Measurements from ENCODE around the gene WBP1L.

WBP1L gene

DNA sequence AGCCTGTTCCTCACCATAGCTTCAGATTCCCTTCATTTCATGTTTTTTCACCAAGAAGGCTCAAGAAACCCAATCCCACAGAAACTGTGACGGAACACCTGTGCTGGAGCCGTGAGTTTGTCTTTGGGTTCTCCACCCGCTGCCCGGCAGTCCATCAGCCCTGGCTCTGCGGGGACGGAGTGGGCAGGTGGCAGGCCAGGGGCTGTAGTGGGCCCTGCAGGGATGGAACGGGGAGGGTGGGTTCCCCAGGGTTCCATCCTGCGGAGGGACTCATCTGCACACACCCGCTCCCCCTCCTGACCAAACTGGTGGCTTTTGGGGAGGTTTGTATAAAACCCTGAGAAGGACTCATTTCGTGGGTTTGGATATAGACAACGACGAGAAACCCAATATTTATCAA lies 78.5 kb downstream of the WBP1L start:
- no peak for TF ChIP-seq CTCF (IDR thresholded peaks at IDR 0.05; ENCODE audit: low read depth, low read length)
- no peak overlapping the region for H3K4me3 ChIP-seq (ENCODE audit: low read depth, low read length)

DNA sequence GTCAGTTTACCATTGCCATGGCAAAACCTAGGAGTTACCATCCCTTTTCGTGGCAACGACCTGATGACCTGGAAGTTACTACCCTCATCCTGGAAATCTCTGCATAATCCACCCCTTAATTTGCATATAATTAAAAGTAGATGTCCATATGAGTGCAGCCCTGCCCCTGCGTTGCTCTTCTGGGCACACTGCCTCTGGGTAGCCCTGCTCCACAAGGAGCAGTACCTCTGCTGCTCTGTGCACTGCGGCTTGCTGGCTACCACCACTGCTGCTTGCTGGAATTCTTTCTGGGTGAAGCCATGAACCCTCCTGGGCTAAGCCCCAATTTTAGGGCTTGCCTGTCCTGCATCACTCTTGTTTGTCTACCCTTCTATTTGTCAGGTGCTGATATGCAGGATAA lies 80.9 kb downstream of the WBP1L start:
- TF ChIP-seq CTCF (IDR thresholded peaks at IDR 0.05; ENCODE audit: low read depth, low read length): no peak
- no peak overlapping the region for H3K4me3 ChIP-seq (ENCODE audit: low read depth, low read length)

- no peak overlapping the region for H3K4me3 ChIP-seq (ENCODE audit: low read depth, low read length)
- TF ChIP-seq CTCF (IDR thresholded peaks at IDR 0.05; ENCODE audit: low read depth, low read length): no peak
Measured at GRCh38 chr10:102826148-102826796, 82.5 kb downstream of the WBP1L start.

GRCh38 chr10:102827597-102827975 lies 83.8 kb downstream of the WBP1L start:
- no peak for TF ChIP-seq CTCF (IDR thresholded peaks at IDR 0.05; ENCODE audit: low read depth, low read length)
- H3K4me3 ChIP-seq (ENCODE audit: low read depth, low read length): no peak overlapping the region

DNA sequence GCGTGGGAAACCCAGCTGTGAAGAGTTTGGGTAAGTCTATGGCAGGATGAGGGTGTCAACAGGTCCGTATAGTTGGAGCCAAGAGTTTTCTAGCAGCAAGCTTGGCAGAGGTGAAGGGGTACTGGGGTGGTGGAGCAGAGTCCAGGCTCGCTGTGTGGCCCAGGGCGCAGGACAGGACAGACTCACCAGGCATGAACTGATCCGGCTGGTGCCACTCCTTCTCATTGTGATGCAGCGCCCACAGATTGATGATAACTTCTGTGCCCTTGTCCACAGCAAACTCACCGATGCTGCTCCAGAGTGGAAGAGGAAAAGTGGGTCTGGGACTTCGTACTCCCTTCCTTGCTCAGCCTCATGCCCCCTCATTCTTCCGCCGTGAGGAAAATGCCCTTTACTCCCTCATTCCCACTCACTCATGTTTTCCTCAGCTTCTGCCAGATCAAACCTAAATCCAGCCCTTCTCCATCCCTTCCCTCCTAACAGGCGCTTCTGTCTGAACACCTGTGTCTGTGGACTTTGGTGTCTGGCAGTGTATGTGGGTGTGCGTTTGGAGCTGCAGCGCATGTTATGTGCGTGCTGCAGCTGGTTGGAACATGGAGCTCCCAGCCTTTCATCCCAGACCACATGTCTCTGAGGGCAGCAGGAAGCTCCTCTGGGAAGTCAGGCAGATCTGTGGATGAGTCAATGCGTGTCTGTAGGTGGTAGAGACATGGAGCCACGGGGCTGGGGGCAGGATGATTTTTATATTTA lies 87.7 kb downstream of the WBP1L start:
- H3K4me3 ChIP-seq (ENCODE audit: low read depth, low read length): no peak overlapping the region
- no peak for TF ChIP-seq CTCF (IDR thresholded peaks at IDR 0.05; ENCODE audit: low read depth, low read length)

- TF ChIP-seq CTCF (IDR thresholded peaks at IDR 0.05; ENCODE audit: low read depth, low read length): no peak
- H3K4me3 ChIP-seq (ENCODE audit: low read depth, low read length): no peak overlapping the region
Measured at GRCh38 chr10:102832248-102832647, 88.5 kb downstream of the WBP1L start.

- TF ChIP-seq CTCF (IDR thresholded peaks at IDR 0.05; ENCODE audit: low read depth, low read length): no peak
- no peak overlapping the region for H3K4me3 ChIP-seq (ENCODE audit: low read depth, low read length)
Measured at GRCh38 chr10:102832987-102833386, 89.2 kb downstream of the WBP1L start.

Data from WI38 (cell line).